Subcutaneous adipose tissue (tissue), 4 donors: ENCODE measurements around the gene CLDN6. TPM values are rescaled to one million over a fixed set of nuclear protein-coding genes. Genes with fewer than 3 reads are reported as not detected.

Source experiments
- total RNA-seq, 4 donors: library from RNA; depleted of rRNA; stranded (reverse); fragments of >200 nt; gene quantifications; one replicate each; pipeline ENCODE4 v1.1.0, GENCODE V29; 2016
- TF ChIP-seq, protein P1 (sequence below): fragments of 450-650 bp; IDR thresholded peaks from one replicate; pipeline ENCODE4 v1.5.1; 2016; ENCODE audit warnings: low read depth, mild to moderate bottlenecking, control low read depth, antibody characterized with exemption, moderate library complexity

CLDN6 gene
- total RNA-seq, 4 donors from 2014 or later: not detected

GRCh38 chr16:3023415-3023668 is 5.4 kb upstream of the CLDN6 start:
- TF ChIP-seq, protein P1, sequence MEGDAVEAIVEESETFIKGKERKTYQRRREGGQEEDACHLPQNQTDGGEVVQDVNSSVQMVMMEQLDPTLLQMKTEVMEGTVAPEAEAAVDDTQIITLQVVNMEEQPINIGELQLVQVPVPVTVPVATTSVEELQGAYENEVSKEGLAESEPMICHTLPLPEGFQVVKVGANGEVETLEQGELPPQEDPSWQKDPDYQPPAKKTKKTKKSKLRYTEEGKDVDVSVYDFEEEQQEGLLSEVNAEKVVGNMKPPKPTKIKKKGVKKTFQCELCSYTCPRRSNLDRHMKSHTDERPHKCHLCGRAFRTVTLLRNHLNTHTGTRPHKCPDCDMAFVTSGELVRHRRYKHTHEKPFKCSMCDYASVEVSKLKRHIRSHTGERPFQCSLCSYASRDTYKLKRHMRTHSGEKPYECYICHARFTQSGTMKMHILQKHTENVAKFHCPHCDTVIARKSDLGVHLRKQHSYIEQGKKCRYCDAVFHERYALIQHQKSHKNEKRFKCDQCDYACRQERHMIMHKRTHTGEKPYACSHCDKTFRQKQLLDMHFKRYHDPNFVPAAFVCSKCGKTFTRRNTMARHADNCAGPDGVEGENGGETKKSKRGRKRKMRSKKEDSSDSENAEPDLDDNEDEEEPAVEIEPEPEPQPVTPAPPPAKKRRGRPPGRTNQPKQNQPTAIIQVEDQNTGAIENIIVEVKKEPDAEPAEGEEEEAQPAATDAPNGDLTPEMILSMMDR: no peak

GRCh38 chr16:3022684-3023414 is 4.9 kb upstream of the CLDN6 start:
- TF ChIP-seq, protein P1: no peak

- TF ChIP-seq, protein P1: no peak
Observed at GRCh38 chr16:3022208-3022683, 4.3 kb upstream of the CLDN6 start.

DNA sequence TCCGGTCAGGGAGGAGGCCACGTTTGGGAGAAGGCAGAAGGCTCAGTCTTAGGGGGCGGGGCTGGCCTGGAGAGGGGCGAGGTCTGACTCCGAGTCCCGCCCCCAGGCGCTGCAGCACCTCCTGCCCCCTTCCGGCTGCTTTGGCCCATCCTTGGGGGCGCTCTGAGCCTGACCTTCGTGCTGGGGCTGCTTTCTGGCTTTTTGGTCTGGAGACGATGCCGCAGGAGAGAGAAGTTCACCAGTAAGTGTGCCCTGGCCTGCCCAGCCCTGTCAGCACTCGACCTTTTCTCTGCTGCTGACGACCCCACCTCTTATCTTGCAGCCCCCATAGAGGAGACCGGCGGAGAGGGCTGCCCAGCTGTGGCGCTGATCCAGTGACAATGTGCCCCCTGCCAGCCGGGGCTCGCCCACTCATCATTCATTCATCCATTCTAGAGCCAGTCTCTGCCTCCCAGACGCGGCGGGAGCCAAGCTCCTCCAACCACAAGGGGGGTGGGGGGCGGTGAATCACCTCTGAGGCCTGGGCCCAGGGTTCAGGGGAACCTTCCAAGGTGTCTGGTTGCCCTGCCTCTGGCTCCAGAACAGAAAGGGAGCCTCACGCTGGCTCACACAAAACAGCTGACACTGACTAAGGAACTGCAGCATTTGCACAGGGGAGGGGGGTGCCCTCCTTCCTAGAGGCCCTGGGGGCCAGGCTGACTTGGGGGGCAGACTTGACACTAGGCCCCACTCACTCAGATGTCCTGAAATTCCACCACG is 3.6 kb upstream of the CLDN6 start:
- TF ChIP-seq, protein P1: no peak

DNA sequence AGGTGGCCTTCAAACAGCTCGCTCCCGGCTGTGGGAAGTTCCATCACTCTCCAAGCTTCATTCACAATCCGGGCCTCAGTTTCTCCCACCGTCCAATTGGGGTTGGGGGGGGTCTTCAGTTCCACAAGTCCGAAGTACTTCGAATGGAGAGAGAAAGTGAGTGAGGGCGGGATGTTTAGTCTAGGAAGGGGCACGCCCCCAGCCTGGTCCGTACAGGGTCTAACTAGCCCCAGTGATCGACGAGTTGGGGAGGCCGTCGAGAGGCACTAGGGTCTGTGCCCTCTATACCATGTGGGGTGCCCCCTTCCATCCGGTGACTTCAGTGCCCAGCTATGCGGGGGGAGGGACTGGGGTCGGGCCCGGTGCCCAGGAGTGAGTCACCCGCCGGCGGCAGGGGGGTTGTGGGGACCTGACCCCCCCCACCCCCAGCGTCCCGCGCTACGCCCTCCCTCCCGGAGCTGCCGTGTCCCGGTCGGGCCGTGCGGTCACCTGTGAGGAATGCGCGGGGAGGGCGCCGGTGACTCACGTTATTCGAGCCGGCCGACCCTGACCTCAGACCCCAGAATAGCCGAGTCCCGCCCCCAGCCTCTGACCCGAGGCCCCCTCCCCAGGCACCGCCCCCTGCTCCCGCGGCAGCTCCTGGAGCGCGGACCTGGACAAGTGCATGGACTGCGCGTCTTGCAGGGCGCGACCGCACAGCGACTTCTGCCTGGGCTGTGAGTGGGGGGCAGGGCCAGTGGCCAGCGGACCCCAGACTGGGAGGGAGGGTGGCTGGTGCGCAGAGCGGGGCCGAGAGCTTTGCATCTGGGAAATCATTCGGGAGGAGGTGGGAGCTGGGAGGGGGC is 2.8 kb upstream of the CLDN6 start:
- TF ChIP-seq, protein P1: no peak

DNA sequence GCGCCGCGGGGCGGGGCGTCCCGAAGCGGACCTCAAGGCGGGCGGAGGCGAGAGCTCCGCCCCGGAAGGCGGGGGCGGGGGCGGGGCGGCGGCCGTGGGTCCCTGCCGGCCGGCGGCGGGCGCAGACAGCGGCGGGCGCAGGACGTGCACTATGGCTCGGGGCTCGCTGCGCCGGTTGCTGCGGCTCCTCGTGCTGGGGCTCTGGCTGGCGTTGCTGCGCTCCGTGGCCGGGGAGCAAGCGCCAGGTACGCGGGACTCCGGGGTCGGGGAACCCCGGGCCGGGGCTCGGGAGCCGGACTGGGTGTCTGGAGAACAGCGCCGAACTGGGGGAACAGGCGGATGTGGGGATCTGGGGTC is 2.2 kb upstream of the CLDN6 start, which contains the start of gene TNFRSF12A:
TSS of gene TNFRSF12A (plus strand) at position 122 of the 357 bp plus-strand sequence. CDS start at position 152, 30 bp downstream.
- TF ChIP-seq, protein P1: no peak
